ENCODE results near the gene SLC16A6.
"Not testable (repeated sequence)": the region's sequence is repeated elsewhere in the genome, so short reads cannot be mapped to it uniquely, and the experiment has no call there.

Gene SLC16A6

GRCh38 chr17:68288804-68289203, 2.1 kb downstream of the SLC16A6 start:
- no peak for DNase-seq

DNA sequence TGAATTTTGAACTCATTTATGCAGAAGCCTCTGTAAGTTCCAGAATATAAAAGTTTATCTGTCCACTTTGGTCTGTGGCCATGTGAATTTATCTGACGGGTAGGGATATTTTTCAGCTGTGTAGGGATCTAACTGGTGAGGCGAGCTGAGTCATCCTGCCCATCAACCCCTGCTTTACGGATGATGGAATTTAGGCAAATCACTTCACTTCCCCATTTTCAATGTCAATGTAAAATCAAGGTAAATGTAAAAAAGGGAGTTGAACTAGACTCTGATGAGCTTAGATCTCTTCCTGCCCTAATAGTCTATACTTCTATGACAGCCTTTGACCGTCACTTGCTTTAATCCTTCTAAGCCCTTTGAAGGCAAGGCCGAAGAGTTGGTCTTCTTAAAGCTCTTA, 2.6 kb downstream of the SLC16A6 start:
- DNase-seq = no peak

GRCh38 chr17:68281965-68282364, 9.0 kb downstream of the SLC16A6 start:
- not testable (repeated sequence) for DNase-seq

DNA sequence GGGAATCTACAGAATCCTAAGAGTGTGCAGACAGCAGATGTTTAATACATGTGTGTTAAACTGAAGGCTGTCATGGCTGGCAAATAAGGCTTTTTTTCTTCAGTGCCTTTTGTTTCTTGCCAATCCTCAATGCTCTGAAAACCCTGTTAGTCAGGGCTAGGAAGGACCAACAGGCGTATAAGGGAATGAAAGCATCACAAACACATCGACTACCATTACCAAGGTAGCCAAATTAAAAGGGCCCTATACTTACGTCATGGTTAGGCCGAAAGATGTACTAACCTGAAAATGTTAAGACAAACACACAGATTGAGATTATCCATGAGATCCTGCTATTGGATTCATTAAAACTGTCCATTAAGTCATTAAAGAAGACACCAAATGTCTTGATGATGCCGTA, 13.1 kb downstream of the SLC16A6 start:
- DNase-seq = no peak

DNA sequence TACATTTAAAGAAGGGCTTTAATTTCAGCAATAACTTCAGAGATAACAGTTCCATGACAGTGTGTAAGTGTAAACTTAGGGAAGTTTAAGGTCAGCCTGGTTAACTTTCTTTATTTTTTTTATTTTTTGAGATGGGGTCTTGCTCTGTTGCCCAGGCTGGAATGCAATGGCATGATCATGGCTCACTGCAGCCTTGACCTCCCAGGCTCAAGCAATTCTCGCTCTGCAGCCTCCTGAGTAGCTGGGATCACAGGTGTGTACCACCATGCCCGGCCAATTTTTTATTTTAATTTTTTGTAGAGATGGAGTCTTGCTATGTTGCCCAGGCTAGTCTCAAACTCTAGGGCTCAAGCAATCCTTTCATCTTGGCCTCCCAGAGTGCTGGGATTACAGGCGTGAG, 14.6 kb downstream of the SLC16A6 start:
- DNase-seq = not testable (repeated sequence)

DNA sequence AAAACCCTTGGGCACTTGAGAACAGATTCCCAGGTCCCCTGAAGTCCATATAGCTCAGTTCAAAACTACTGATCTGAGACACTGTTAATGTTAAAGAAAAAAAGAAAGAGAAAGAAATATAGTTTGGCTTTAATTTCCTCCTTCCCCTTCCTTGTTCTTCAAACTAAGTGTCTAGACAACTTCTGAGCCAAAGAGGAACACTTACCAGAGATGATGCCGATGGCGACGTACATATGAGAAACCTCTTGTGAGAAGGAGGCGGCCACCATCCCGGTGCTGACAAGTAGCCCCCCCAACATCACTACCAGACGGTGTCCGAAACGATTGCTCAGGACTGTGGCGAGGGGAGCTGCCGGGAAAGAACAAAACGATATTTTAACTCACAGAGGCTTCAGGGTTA, 17.2 kb downstream of the SLC16A6 start:
- DNase-seq = no peak

- DNase-seq = not testable (repeated sequence)
Measured at GRCh38 chr17:68265833-68266232, 25.1 kb downstream of the SLC16A6 start.

DNA sequence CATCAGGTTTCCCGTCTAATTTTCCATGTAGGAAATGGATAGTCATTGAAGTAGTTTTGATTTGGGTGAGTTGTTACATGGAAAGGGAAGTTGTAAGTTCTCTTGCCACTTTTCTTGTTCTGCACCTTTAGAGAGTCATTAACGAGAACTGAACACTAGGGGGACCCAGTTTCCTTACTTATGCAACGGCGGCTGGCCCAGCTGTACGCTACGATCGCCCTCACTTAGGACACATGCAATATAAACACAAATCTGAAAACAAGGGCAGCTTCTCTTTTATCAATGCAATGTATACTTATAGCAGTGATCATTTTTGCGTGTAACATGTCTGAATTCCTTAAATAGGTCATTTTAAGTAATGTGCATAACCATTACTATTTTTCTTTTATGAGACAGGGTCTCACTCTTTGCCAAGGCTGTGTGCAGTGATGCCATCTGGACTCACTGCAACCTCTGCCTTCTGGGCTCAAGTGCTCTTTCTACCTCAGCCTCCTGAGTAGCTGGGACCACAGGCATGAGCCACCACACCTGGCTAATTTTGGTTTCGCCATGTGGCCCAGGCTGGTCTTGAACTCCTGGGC, 27.7 kb downstream of the SLC16A6 start:
- not testable (repeated sequence) for DNase-seq

DNA sequence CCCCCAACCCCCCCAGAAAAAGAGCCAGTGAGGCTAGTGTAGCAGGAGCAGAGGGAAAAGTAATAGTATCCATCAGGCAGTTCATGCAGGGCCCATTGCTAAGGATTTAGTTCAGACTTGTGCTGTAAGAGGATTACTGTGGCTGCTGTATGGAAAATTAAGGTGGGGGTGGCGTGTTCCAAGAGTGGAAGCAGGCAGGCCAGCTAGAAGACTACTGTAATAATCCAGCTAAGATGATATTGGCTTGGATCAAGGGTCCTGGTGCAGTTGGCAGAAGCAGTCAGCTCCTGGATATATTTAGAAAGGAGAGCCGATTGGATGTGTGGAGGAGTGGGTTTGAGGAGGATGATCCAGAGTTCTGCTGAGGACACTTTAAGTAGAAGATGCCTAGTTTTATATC, 28.5 kb downstream of the SLC16A6 start:
- not testable (repeated sequence) for DNase-seq

- DNase-seq = no peak
Measured at GRCh38 chr17:68260051-68260762, 30.7 kb downstream of the SLC16A6 start.

DNA sequence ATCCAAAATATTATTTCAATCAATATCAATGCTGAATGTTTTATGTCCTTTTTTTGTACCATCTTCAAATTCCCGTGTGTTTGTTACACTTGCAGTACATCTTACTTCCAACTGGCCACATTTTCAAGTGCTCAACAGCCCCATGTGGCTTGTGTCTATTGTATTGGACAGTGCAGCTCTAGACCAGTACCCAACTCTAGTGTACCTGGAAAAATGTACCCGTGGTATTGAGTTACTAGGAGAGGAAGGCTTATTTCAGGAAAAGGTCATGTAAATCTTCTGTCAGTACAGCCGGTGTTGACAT, 31.3 kb downstream of the SLC16A6 start:
- not testable (repeated sequence) for DNase-seq

DNA sequence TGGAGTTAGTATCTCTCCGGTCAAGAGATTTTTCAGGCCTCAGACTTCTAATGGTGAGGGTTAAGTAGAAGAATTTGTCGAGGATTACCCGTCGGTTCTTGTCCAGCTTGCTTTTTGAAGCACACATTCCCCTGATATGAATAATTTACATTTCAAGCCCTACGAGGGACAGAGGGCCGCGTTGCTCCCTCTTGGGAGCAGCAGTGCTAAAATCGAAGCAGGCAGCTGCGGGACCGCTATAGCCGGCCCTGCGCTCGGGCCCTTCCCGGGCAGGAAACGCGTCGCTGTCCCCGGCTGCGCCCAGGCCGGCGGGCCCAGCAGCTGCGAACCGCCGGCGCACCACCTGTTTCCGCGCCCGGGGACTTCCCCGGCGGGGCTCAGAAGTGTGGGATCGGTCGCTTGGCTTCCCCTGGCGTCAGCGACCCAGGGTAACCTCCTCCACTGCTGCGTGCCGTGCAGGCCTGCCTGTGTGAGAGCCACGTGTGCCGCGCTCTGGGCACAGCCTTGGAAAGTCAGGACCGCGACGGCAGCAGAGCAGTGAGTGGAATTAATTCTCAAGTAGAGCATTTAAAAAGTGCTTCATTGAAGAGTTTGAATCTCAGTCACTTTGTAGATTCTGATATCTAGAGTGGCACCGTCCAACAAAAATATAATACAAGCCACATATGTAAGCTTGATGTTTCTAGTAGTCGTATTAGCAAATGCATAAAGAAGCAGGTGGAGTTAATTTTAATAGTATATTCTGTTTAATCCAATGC, 31.9 kb downstream of the SLC16A6 start:
- DNase-seq = peak; percentile 78

GRCh38 chr17:68257934-68258333, 33.0 kb downstream of the SLC16A6 start:
- no peak for DNase-seq

- not testable (repeated sequence) for DNase-seq
Measured at GRCh38 chr17:68256701-68257100, 34.2 kb downstream of the SLC16A6 start.

GRCh38 chr17:68255731-68256538, 35.0 kb downstream of the SLC16A6 start:
- no peak for DNase-seq

GRCh38 chr17:68255151-68255550, 35.8 kb downstream of the SLC16A6 start:
- DNase-seq = no peak

- DNase-seq = not testable (repeated sequence)
Measured at GRCh38 chr17:68253426-68253825, 37.5 kb downstream of the SLC16A6 start.

DNA sequence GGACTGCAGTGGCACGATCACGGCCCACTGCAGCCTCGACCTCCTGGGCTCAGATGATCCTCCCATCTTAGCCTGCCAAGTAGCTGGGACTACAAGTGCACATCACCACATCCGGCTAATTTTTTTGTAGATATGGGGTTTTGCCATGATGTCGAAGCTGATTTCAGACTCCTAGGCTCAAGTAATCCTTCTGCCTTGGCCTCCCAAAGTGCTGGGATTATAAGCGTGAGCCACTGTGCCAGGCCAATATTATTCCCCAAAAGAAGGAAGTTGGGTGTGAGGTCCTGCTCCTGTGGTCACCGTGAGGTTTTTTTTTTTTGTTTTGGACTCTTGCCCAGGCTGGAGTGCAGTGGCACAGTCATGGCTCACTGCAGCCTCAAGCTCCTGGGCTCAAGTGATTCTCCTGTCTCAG, 41.6 kb downstream of the SLC16A6 start:
- no peak for DNase-seq

DNA sequence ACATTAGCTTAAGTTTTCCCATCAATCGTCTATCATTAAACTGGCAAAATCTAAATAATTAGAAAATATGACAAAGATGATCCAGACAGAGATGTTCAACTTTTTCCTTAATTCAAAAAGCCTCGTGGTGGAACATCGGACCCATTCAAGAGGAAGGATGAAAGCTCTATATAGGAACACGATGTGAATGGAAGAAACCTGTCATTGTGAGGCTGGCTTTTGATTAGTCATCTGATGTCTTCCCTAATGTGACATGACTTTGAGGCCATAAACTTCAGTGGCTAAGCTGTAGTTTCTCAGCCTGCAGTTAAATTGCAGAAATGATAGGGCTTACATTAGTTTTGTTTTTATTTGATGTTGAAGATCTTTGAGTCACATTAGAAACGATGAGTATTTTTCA, 42.0 kb downstream of the SLC16A6 start:
- DNase-seq = no peak

DNA sequence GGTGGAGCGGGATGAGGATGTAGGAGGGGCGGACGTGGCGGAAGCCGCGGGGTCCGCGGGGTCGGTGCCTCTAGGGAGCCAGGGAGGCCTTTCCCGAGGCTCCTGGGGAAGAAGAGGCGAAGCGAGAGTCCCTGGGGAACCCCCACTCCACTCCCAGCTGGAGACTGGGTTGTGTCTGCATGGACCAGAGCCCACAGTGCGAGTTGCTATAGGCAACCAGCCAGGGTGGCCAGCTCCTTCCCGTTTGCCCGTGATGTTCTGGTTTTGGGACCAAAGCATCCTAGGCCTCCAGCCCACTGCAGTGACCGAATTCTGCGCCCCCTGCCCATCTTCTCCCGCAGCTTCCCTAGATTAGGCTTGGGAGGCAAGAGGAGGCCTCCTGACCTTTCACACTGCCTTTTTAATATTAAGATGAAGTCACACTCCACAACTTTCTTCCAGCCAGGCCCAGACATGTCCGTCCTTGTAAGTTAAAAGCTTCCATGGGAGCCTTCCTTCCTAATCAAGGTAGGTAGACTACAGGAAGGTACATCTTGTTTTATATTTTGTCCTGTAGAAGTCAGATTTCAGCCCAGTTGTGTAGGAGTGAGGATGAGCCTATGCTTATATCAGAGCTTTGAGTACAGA, 42.6 kb downstream of the SLC16A6 start:
- DNase-seq = no peak

GRCh38 chr17:68247445-68248198, 43.3 kb downstream of the SLC16A6 start, which contains the start of gene AMZ2:
Gene AMZ2, plus strand, starts transcription at chr17:68248043. Its CDS starts 2,145 bp downstream, at chr17:68250188.
- DNase-seq = peak; percentile 100
